GM18873 (cell line): ENCODE measurements around the gene MISP3.

ENCODE experiments used
- ATAC-seq: cut with Tn5 transposase; IDR thresholded peaks from one replicate; pipeline ENCODE4 v1.9.1; 2021; ENCODE audit warnings: mild to moderate bottlenecking, moderate library complexity, moderate number of reproducible peaks; ENCODE audit not compliant: unreplicated experiment, low FRiP score

Gene MISP3

DNA sequence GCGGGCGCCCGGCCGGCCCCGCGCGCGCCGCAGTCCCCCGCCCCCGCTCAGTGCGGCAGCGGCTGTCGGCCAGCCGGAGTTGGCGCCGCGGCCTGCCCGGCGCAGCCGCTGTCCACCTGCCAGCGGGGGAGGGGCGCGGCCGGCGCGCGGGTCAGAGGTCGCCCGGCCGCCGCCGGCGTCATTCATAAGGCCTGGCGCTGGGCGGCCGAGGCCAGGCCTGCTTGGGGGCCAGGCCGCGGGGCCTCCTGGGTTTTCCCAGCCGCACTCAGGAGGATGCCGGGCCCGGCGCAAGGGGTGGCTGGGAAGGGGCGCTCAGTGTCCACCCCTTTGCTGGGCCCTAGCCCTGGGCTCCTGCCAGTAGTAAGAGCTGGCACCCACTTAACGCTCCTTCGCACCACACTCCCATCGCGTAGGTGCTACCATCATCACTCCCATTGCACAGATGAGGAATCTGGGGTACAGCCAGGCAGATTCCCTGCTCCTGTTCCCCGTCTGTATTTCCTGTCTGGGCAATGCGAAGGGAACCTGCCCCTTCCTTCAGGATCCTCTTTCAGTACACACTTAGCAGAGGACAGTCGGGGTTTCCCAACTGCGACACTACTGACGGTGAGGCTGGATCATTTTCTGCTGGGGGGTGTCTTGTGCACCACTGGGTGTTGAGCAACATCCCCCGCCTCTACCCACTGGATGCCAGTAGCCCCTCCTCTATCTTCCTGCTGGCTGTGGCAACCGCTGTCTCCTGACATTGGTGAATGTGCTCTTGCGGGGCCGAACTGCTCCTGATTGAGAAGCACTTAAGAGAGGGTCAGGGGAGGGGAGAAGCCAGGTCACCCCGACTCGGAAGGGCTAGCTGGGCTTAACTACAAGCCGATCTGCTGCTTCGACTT, 45.8 kb downstream of the MISP3 start:
- no peak for ATAC-seq

DNA sequence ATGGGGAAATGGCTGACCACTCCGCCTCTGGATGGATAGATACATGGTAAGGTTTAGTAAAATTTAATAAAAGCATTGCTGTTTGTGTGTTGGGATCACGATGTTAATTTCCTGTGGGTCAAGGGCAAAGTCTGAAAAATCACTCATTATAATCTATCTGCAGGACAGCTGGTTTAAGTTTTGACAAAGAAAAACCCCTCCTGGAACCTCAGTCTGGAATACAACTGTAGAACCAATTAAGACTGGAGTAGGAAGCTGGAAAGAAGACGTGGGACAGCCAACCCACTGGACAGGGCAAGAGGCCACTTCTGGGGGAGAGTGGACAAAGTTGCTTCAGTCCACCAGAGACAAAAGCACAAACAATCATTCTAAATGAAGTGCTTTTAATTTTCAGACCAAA, 46.6 kb downstream of the MISP3 start:
- no peak for ATAC-seq

DNA sequence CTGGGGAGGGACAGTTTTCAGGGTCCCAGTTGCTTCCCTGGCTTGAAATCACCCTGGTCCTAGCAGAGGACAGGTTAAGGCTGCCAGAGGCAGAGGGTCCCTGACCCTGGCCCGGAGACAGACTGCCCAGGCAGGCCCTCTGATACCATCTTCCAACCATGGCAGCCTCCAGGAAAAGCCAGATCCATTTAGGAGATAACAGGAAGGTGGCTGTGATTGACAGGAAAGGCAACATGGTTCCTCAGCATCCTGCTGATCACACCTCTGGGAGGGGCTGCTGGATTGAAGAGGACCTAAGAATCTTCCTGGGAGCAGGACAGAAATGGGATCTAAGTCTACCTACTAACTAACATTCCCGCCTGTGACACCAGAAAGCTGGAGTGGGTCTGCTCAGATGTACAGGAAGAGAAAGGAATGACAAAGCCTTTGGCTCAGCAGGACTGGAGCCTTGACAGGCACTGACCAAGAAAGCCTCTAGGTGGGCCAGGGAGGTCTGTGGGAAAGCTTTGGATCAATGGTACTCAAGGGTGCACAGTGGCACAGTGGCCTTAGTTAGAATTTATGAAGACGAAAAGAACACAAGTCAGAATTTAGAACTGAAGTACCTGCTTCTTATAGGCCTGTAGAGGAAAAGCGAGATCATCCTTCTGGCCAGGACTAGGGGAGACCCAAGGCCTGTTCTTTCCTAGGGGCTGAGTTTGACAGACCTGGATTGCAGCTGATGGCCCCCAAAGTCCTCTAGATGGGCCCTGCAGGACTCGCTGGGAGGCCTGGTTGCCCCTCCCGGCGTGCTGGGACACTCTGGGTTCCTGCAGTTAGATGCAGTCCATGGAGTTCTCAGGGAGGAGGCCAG, 47.3 kb downstream of the MISP3 start:
- ATAC-seq, result no peak

DNA sequence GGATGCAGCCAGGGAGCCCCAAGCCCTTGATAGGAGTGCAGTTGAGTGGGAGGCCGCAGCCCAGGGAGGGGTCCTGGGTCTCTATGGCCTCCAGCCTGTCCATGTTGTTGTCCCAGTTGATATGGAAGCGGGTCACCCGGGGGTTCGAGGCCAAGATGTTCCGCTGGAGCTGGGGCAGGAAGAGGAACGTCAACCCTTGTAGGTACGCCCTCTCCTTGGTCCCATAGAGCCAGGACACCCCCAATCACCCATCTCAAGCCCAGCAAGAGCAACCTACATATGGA, 47.9 kb downstream of the MISP3 start:
- no peak for ATAC-seq

DNA sequence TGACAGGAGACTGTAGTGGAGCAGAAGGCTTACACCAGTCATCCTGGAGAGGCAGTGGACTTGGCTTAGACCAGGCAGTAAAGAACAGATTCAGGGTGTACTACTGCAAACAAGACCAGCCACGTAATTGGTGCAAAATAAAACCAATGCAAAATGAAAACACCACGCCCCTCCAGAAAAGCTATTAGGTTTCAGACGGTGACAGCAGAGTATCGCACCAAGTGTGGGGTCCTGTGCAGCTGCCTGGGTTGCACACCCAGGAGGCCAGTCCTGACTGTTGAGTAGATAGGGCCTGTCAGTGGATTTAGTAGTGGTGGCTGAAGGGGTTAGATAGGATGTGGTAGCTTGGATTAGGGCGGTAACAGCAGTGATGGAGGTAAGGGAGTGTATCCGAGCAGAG, 50.3 kb downstream of the MISP3 start:
- ATAC-seq, result no peak
